Neural crest cell (in vitro differentiated cells): ENCODE measurements around the gene CES4A. TPM values are rescaled to one million over a fixed set of nuclear protein-coding genes. Genes with fewer than 3 reads are reported as not detected.

Experiments used
- DNase-seq: peaks from one replicate; pipeline ENCODE4 v3.0.0; 2021; ENCODE audit warnings: low read depth, mixed read lengths, low spot score
- H3K27ac Mint-ChIP-seq: one replicate; pipeline ENCODE4 v1.8.0; 2021; ENCODE audit warnings: mild to moderate bottlenecking, mixed read lengths; ENCODE audit not compliant: unreplicated experiment
- H3K27me3 Mint-ChIP-seq: 2 replicates; pipeline ENCODE4 v1.8.0; 2021; ENCODE audit warnings: low read depth, mild to moderate bottlenecking, mixed read lengths
- H3K36me3 Mint-ChIP-seq: 2 replicates; pipeline ENCODE4 v1.8.0; 2021; ENCODE audit warnings: low read depth, mild to moderate bottlenecking, mixed read lengths
- H3K4me1 Mint-ChIP-seq: 2 replicates; pipeline ENCODE4 v1.8.0; 2021; ENCODE audit warnings: mixed read lengths
- H3K4me3 Mint-ChIP-seq: one replicate; pipeline ENCODE4 v1.8.0; 2021; ENCODE audit warnings: mild to moderate bottlenecking, mixed read lengths
- H3K9me3 Mint-ChIP-seq: 2 replicates; pipeline ENCODE4 v1.8.0; 2021; ENCODE audit warnings: mixed read lengths
- total RNA-seq: library from RNA; stranded (reverse); gene quantifications from 2 replicates; pipeline ENCODE4 v1.2.1, GENCODE V29; 2021
- TF ChIP-seq, protein P1 (sequence below): fragments of 200-600 bp; sonication (generic); conservative IDR thresholded peaks from 2 replicates; pipeline ENCODE4 v1.5.0; 2021; ENCODE audit warnings: antibody characterized with exemption, mild to moderate bottlenecking

Gene CES4A
- total RNA-seq, 1 donor from 2014 or later, result 1.8 TPM

GRCh38 chr16:66948134-66948836 lies 40.1 kb upstream of the CES4A start:
- no peak for DNase-seq
- Mint-ChIP-seq H3K9me3 (no peaks in the 10 kb centered on the region), H3K27ac (no peak overlapping the region), H3K4me3 (no peak overlapping the region), H3K4me1 (no peaks in the 10 kb centered on the region), H3K36me3 (no peaks in the 10 kb centered on the region), H3K27me3 (peaks cover 33% of the 10 kb centered on the region)
- TF ChIP-seq, protein P1, sequence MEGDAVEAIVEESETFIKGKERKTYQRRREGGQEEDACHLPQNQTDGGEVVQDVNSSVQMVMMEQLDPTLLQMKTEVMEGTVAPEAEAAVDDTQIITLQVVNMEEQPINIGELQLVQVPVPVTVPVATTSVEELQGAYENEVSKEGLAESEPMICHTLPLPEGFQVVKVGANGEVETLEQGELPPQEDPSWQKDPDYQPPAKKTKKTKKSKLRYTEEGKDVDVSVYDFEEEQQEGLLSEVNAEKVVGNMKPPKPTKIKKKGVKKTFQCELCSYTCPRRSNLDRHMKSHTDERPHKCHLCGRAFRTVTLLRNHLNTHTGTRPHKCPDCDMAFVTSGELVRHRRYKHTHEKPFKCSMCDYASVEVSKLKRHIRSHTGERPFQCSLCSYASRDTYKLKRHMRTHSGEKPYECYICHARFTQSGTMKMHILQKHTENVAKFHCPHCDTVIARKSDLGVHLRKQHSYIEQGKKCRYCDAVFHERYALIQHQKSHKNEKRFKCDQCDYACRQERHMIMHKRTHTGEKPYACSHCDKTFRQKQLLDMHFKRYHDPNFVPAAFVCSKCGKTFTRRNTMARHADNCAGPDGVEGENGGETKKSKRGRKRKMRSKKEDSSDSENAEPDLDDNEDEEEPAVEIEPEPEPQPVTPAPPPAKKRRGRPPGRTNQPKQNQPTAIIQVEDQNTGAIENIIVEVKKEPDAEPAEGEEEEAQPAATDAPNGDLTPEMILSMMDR, result no peak

GRCh38 chr16:66948837-66949225 lies 39.6 kb upstream of the CES4A start:
- Mint-ChIP-seq H3K27ac (no peak overlapping the region), H3K36me3 (no peaks in the 10 kb centered on the region), H3K4me3 (no peak overlapping the region), H3K9me3 (no peaks in the 10 kb centered on the region), H3K27me3 (peaks cover 34% of the 10 kb centered on the region), H3K4me1 (no peaks in the 10 kb centered on the region)
- DNase-seq, result no peak
- TF ChIP-seq, protein P1, result no peak

- H3K27ac Mint-ChIP-seq, result no peak overlapping the region
These were observed 38.9 kb upstream of the CES4A start for GRCh38 chr16:66949472-66949871.

DNA sequence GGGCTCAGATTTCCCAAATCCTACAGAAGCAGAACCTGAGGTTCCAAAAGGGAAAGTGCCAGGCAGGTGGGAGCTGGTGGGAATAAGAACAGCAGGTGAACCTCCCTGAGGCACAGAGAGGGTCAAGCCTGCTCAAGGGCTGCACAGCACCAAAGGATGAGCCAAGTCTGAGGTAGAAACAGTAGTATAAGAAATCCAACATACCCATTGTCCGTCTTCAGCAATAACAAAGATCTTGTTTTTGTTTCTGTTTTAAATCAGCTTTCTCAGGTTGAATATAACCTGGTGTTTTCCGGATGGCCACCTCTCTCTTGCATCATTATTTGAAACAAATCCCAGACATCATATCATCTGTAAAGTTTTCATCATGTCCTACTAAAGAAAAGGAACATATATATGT lies 38.0 kb upstream of the CES4A start:
- Mint-ChIP-seq H3K4me3 (no peak overlapping the region), H3K27me3 (peaks cover 42% of the 10 kb centered on the region), H3K36me3 (no peaks in the 10 kb centered on the region), H3K27ac (no peak overlapping the region), H3K9me3 (no peaks in the 10 kb centered on the region), H3K4me1 (no peaks in the 10 kb centered on the region)
- no peak for DNase-seq
- TF ChIP-seq, protein P1, result no peak

More at GRCh38 chr16:66949472-66949871, 38.9 kb upstream of the CES4A start:
- H3K4me1 Mint-ChIP-seq, result no peaks in the 10 kb centered on the region
- no peaks in the 10 kb centered on the region for H3K9me3 Mint-ChIP-seq
- no peak for DNase-seq
- H3K36me3 Mint-ChIP-seq, result no peaks in the 10 kb centered on the region
- TF ChIP-seq, protein P1, result no peak
- H3K4me3 Mint-ChIP-seq, result no peak overlapping the region
- H3K27me3 Mint-ChIP-seq, result peaks cover 38% of the 10 kb centered on the region

DNA sequence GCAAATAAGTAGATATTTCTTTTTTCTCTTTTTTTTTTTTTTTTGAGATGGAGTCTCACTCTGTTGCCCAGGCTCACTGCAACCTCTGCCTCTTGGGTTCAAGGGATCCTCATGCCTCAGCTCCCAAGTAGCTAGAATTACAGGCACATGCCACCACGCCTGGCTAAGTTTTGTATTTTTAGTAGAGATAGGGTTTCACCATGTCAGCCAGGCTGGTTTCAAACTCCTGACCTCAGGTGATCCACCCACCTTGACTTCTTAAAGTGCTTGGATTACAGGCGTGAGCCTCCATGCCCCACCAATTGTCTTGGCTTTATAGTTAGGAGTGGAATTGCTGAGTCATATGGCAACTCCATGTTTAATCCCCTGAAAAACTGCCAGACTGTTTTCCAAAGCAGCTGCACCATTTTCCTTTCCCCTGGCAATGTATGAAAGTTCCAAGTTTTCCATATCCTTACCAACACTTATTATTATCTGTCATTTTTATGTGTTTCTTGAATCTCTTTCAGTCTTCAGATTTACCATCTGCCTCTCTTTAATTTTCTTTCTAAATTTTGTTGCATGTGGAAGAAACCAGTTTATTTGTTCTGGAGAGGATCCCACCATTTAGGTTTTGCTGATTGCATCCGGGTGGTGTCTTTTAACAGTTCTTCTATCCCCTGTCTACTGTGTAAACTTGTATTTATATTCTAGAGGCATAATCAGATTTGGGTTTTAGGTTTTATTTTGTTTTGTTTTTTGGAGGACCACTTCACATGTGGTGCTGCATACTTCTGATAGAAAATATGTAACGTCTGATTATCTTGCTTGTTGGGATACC lies 37.2 kb upstream of the CES4A start:
- Mint-ChIP-seq H3K27me3 (peaks cover 44% of the 10 kb centered on the region), H3K27ac (no peak overlapping the region), H3K4me1 (no peaks in the 10 kb centered on the region), H3K9me3 (no peaks in the 10 kb centered on the region), H3K4me3 (no peak overlapping the region), H3K36me3 (no peaks in the 10 kb centered on the region)
- TF ChIP-seq, protein P1, result no peak
- DNase-seq, result no peak
